GM21576 (cell line): Measurements from ENCODE around the gene WDR27.

Experiments used
- ATAC-seq: cut with Tn5 transposase; IDR thresholded peaks from one replicate; pipeline ENCODE4 v1.9.1; 2021; ENCODE audit warnings: mild to moderate bottlenecking, moderate library complexity; ENCODE audit not compliant: unreplicated experiment

The WDR27 gene

GRCh38 chr6:169568314-169569087, 133.3 kb downstream of the WDR27 start:
- ATAC-seq, result peak; percentile 60

GRCh38 chr6:169567819-169568218, 134.0 kb downstream of the WDR27 start:
- no peak for ATAC-seq

GRCh38 chr6:169566961-169567750, 134.7 kb downstream of the WDR27 start:
- ATAC-seq, result no peak

DNA sequence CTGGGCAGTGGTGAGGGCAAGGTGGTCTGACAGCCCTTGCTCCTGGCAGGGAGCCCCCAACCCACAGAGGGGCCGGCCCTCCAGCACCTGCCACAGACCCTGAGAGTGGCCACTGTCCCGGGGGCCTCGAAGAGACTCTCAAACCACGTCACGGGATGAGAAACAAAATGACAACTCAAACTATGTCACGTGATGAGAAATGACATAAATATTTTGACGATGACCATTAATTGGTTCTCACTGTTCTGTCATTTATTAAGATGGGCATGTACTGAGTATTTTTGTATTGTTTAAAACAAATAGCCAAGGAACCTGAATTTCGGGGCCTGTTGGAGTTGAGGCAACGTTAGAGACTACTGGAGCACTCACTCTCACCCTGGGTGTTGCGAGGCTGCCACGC, 135.5 kb downstream of the WDR27 start:
- ATAC-seq, result no peak

GRCh38 chr6:169564453-169565240, 137.2 kb downstream of the WDR27 start:
- ATAC-seq, result no peak

DNA sequence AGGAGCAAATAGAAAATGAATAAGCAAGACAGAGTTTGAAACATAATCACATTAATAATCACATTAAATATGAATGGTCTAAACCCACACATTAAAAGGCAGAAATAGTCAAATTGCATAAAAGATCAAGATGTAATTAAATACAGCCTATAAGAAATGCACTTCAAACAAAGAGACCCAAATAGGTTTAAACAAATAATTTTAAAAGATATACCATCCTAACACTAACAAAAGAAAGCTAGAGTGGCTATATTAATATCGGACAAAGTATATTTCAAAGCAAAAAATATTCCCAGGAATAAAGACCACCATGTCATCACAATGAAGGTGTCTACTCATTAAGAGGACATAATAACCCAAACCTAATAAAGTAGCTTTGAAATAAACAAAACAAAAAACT, 140.2 kb downstream of the WDR27 start:
- no peak for ATAC-seq

GRCh38 chr6:169559592-169559991, 142.2 kb downstream of the WDR27 start:
- no peak for ATAC-seq

- no peak for ATAC-seq
Measured at GRCh38 chr6:169558774-169559441, 142.9 kb downstream of the WDR27 start.

DNA sequence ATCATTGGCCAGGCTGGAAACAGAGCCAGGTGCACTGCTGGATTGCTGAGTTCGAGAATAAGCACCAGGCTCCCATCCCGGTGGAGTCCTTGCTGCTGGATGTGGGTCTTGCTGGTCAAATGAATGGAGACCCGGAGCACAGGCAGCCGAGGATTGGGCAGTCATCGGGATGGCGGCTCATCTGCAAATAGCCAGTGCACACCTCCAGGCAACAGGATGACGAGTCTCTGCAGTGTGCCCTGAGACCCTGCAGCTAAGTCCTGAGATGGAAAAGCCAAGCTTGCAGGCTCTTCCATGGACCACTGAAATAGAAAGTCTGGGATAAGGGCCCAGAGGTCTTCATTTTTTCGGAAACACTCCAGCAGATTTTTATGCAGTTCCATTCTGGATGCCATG, 143.5 kb downstream of the WDR27 start:
- no peak for ATAC-seq

GRCh38 chr6:169557887-169558286, 143.9 kb downstream of the WDR27 start:
- ATAC-seq, result no peak

DNA sequence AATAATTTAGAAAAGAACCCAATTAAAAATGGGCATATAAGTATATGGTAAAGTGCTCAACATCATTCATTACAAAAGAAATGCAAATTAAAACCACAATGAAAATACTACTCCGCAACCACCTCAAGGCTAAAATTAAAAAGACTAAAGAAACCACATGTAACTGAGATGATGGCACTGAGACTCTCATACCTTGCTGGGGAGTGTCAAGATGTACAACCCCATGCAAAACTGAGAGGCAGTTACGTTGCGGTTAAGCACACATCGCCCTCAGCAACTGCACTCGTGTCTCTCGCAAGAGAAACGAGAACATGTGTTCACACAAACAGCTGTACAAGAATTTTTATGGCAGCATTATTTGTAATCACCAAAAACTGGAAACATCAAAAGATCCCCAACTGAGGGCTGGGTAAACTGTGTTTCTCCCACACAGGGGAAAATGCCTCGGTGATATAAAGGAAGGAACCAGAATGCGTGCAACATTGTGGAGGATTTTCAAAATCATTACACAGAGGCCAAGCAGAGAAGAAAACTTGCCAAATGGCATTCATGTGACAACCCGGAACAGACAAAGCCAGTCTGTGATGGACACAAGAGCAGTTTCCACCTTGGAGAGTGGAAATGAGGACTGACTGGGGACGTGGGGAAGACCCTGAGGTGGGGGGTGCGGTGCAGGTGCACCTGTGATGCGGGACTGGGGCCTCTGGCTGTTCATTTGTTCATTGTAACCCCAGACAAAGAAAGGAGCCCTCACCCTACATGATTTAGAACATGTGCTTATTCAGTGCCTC, 144.9 kb downstream of the WDR27 start:
- peak; percentile 100 for ATAC-seq

DNA sequence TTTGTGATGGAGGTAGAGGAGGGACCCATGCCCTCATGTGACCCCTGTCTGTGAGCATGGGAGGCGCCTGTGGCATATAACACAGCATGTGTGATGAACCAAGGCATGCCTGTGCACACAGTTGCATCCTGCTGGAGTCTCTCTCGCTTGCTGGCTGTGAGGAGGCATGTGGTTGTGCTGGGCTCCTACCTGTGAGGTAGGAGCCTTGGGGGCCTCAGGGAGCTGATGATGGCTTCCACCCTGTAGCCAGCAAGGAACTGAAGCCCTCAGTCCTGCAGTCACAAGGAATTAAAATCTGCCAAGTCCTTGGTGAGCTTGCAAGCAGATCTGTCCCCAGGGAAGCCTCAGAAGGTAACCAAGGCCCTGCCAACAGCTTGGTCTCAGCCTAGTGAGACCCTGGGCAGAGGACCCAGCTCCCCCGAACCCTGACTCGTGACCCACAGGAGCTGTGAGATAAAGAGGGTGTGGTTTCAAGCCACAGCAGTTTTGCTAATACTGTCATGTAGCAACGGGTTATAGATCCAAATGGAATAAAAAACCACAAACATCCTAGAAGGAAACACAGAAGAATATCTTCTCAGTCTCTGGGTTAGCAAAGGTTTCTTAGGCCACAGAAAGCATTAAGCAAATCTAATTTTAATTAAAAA, 145.7 kb downstream of the WDR27 start:
- no peak for ATAC-seq

- ATAC-seq, result no peak
Measured at GRCh38 chr6:169545982-169546381, 155.8 kb downstream of the WDR27 start.

- ATAC-seq, result no peak
Measured at GRCh38 chr6:169543704-169544103, 158.1 kb downstream of the WDR27 start.

DNA sequence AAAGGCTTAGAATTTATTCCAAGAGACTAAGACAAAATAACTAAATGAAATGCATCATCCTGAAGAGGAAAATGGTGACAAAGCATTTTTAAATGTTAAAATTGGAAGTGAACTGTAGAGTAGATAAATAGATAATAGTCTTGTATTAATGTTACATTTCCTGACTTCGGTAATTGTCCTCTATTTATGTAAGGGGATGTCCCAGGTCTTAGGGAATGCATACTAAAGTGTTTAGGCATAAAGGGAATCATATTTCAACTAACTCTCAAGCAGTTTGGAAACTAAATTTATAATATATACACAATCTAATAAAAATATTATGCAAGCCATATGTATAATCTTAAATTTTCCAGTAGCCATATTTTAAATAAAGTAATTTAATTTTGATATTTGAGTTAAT, 159.3 kb downstream of the WDR27 start:
- no peak for ATAC-seq

DNA sequence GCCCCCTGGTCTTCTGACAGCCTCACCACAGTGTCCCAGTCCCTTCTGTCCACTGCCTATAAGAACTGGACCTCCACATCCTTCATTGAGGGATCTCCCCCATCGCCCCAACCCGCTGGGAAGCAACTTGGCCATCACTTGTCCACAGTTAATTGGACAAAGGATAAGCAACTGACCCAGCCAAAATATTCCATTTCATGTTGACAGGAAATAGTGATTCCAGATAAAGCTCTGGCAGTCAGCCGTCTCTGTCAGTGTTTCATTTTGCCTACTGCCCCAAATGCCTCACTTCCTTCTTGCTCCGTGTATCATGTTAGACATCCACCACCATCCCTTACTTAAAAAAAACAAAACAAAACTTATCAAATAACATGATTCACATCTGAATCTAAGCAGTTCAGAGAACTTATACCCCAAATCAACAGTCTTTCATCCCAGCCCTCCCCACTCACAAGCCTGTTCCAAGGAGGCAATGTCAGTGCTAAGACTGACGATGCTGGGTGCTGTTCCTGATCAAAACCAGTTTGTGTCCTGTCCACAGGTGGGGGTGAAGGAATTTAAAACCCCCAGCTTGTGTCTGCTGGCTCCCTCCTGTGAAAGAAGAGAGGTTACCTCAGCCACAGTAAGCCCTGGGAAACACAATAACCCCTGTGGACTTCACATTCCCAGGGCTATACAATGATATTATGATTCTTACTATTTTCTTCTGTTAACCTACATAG, 162.5 kb downstream of the WDR27 start:
- ATAC-seq, result no peak

DNA sequence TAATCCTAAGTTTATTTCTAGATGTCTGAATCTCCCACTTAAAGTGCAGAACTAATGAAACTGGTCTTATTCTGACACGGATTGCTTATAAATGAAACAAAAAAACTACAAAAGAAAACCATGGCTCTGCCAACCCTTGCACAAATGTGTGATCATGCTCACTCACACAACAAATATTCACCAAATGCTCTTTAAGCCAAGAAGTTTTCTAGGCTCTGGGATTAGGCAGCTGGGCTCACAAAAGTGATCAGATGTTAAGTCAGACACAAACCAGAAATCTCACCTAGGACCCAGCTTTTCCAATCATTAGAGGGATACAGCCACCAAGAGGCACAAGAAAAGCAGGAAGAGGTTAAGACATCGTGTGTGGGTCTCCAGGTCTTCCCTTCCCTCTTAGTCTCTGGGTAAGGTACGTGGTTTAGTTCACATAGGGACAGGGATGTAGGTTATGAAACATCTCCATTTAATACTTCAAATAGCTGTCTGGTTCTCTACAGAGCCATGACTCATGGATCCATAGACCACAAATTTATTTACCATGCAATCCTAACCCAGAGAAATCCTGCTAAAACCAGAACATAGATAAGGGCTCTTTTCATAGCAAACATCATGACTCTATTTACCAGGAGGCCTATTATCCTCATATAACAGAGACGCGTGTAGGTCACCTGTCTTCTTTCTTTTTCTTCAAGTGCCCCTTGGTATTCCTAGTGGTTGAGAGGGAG, 165.2 kb downstream of the WDR27 start:
- ATAC-seq, result no peak

DNA sequence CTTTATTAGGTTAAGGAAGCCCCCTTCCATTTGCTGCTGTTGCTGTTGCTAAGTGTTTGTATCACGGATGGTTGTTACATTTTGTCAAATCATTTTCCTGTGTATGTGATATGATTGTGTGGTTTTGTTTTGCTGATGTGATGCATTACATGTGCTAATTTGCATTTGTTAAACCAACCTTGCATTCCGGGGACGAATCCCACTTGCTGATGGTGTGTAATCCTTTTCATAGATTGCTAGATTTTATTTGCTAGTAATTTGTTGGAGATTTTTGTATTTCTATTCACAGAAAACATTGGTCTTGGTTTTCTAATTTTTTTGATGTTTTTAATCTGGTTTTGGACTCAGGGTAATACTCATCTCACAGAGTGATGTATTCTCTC, 167.8 kb downstream of the WDR27 start:
- no peak for ATAC-seq
